AG20443 (cell line): Measurements from ENCODE around the gene ARHGEF17.
A peak's percentile ranks its signal among the peaks of the same experiment; 100 is the strongest.
"Not testable (repeated sequence)": the region's sequence is repeated elsewhere in the genome, so short reads cannot be mapped to it uniquely, and the experiment has no call there.

Source experiments
- DNase-seq: peaks from one replicate; pipeline ENCODE4 v3.0.0; 2012; ENCODE audit warnings: low spot score, mixed read lengths

ARHGEF17 gene

GRCh38 chr11:73273222-73273895, 34.7 kb upstream of the ARHGEF17 start:
- no peak for DNase-seq

DNA sequence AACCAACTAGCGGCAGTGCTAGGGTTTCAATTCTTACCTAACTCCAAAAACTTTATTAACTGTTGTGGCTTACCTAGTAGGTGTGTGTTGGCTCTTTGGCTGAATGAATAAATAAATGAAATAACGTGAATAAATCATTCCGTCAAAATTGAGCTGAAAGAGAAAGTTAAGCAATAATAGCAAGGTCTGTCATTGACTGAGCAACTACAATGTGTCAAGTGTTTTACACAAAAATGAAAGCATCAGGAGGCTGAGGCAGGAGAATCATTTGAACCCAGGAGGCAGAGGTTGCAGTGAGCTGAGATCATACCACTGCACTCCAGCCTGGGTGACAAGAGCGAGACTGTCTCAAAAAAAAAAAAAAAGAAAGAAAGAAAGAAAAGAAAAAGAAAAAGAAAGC, 33.9 kb upstream of the ARHGEF17 start:
- DNase-seq, result not testable (repeated sequence)

GRCh38 chr11:73274722-73275380, 33.2 kb upstream of the ARHGEF17 start:
- DNase-seq, result no peak

- no peak for DNase-seq
Measured at GRCh38 chr11:73275381-73275750, 32.7 kb upstream of the ARHGEF17 start.

GRCh38 chr11:73277467-73277866, 30.6 kb upstream of the ARHGEF17 start:
- no peak for DNase-seq

DNA sequence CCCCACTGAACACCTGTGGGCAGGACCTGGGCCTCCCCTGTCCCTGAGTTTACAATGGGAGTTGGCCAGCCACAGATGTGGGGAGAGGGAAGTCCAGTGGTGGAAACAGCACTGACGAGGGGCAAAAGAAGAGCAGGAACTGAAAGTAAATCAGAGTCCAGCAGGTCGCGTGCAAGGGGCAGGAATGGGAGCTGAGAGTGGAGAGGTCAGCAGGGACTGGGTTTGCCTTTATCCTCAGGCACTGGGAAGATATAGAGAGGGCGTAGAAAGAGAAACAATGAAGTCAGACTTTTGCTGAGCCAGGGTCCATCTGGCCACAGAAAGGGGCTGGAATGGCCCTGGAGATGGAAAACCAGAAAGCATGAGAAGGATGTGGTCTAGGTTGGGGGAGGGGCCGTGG, 27.4 kb upstream of the ARHGEF17 start:
- no peak for DNase-seq

DNA sequence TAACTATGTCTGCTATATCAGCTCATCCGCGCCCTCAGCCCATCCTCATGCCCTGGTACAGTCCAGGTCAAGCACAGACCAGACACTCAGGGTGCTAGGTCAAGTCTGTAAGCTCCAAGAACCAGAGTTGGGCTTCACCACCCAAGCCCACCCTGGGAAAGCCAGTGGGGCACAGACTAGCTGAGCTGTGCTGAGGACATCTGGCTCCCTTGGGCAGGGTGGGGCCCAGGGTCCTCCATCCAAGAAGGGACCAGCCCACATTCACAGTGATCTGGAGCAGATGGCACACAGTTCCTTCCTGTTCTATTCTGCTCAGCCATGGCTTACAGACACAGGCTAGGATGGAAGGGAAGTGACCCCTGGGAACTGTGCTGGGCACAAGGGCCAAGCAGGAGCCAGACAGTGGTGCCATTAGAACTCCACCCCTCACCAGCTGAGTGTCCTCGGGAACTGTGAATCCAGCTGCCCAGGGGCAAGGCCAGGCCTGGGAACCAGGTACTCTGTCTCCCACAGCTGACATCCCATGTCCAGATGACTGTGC, 26.8 kb upstream of the ARHGEF17 start:
- no peak for DNase-seq

DNA sequence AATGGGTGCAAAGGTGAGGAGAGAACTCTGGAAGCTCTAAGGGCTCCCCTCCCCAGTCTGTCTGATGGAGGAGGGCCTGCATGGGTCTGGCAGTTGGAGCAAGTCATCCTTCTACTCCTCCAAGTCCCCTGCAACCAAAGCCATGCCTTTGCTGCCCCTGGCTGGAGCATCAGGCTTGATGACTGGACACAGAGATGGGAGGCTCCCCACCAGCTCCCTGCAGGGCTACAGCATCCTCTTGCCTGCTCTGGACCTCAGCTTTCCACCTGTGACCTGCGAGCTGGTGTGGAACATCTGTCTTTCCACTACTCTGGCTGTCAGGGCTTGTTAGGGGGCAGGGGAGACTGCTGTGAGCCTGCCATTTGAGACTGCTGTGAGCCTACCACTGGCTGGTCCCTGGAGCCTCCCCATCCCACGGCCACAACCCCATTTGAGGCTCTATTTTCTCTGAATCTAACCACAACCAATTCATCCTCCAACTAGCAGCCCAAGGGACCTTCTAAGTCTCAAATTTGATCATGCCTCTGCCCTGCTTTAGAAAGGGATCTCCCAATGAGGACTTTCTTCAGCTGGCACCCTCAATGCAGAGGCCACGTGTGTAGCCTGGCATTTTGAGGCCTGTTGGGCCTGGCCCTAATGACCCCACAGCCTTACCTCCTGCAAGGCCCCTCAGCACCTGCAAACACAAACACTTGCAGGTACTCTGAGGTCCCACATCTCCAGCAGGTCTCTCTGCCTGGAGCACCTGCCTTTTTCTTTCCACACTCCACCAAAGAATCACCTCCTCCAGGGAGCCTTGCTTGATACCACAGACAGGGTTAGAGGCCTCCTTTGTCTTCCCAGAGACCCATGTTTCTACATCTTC, 26.0 kb upstream of the ARHGEF17 start:
- no peak for DNase-seq

GRCh38 chr11:73283276-73284000, 24.6 kb upstream of the ARHGEF17 start:
- no peak for DNase-seq

DNA sequence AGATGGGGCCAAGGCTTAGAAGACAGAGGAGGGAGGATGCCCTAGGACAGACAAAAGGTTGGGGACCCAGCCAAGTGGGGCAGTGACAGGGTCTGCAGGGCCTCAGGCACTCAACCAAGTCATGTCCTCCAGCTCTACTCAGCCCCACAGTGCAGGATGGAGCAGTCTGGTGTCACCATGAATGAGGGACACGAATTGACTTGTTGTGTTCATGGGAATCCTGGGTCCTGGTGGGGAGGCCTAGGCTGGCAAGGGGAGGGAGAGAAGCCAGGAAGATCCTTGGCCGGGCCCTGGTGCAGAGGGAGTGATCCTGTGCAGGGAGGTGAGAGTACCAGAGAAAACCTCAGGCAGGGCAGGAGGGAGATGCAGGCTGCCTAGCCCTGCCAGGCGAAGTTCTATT, 24.0 kb upstream of the ARHGEF17 start:
- DNase-seq, result no peak

- no peak for DNase-seq
Measured at GRCh38 chr11:73285721-73286120, 22.4 kb upstream of the ARHGEF17 start.

DNA sequence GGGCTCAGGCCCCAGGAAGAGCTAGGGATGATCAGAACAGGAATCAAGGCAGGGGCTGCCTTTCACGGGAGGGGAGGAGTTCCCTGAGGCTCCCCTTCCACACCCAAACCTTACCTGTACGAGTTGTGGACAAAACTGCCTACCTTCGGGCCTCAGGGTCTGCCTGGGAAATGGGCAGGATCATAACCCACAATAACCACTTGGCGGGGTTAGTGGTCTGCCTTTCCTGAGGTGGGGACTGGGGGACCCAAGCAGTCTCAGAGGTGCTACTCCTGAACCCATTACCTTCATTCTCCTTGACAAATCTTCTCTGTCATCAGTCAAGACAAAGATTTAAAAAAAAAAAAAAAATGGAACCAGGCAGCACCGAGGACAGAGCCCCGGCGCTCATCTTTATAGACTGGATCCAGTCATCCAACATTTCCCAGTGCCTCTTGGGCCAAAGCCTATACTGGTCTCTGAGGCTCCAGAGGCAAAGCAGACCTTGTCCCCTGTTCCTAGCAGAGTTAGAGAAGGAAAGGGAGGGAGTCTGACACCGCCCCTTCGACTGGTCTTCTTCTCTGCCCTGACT, 21.8 kb upstream of the ARHGEF17 start:
- no peak for DNase-seq

DNA sequence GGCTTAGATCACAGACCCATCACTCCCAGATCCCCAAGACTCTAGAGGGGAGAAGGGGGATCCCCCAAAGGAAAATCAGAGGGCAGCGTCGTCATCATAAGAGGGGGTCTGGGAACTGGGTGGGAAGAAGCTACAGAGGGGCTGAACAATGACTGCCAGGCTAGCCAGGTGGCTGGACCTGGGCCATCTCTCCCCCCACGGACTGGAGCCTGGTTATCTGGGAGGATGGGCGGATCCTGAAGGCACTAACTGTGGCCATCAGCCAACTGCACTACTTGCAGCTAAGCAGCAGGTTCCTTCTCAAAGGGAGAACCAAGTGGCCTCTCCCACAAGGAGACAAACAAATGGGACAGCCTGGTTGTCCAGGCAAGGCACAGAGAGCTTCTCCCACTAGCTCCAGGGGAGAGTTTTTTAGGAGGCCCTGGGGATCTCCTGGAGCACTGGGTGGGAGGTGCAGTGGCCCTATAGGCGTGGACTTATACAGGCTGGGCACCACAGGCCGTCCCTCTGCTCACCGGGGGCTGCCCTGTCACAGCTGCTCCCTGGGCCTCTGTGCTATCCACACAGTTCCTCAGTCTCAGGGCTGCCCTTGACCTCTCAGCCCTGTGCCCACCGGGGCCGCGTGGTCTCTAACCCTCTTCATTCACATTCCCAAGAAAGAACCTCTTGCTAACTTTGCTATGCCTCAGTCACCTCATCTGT, 20.5 kb upstream of the ARHGEF17 start:
- no peak for DNase-seq

GRCh38 chr11:73288192-73288872, 19.7 kb upstream of the ARHGEF17 start:
- no peak for DNase-seq

DNA sequence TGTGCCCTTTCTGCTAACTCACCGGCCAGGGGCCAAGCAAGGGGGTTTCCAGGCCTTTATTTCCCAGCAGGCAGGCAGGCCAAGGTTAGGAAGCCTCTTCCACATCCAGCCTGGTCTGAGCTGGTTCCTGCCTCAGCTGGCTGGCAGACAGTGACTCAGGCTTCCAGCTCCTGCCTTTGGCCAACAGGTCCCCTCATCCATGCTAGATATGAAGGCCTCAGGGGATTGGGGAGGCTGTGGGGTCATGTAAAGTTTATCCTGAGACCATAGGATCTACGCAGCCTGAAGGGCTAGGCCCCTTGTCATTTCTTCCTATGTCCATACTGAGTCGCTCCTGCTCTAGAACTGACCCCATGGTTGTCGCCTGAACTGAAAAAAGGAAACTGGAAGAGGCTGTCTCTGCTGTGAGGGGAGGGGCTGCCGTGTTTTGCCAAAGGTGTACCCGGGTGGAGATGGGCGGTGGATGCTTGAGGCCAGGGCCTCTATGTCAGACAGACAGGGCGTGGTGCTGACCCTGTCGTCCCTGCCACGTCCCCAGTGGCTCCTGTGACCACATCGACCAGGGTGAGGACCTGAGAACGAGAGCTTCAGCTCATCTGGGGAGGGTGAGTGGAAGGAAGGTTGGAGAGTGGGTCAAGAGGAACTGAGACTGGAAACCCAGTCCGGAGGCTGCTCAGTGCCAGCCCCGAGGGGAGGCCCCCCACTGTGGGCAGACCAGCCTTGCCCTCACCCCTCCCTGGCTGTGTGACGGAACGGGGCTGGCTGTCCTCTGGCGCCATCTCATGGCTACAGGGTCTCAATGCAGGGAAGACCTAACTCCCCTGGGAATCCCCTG, 19.0 kb upstream of the ARHGEF17 start:
- peak; percentile 90 for DNase-seq

- no peak for DNase-seq
Measured at GRCh38 chr11:73290536-73290935, 17.5 kb upstream of the ARHGEF17 start.

DNA sequence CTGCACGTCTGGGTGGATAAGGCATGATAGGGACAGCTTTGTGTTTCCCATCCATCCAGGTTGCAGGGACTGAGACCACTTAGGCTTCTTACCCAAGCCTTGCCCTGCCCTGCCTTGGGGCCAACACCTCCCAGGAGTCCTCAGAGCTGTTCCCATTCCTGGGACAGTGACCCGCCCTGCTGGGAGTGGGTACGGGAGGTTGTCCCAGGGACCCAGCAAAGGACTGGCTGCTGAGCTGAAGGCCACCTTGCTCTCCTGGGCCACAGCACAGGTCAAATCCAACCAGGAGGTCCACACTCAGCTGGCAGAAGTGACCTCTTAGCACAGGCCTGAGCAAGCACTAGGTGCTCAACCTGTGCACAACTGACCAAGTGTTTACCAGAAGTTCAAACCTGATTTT, 16.9 kb upstream of the ARHGEF17 start:
- DNase-seq, result no peak

DNA sequence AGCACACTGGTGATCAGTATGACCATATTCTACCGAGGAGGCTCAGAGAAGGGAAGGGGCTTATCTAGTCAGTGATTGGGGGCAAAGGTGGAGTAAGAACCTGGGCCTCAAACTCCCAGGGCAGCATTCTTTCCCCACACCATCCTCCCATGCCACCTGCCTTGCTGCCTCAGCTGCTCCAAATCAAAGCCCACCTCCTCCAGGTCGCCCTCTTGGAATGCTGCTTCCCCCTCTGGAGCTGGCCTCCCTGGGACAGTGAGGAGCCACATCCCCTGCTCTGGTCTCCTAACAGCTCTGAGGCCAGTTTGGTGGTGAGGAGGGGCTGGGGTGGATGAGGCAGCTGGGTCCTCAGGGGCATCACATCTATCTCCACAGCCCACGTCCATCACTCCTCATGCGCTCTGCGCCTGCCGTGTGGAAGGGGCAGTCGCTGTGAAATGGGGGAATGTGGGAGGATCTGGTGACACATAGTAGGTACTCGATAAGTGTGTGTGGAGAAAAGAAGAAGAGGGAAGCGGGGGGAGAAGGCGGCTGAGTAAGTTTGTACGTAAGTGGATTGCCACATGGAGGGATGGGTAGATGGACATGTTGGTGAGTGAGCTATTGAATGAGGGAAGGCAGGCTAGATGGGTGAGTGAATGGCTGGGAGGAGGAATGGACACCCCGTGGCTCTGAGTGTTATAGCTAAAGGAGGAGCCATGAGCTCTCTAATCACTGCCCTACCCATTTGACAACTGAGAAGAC, 16.1 kb upstream of the ARHGEF17 start:
- no peak for DNase-seq

DNA sequence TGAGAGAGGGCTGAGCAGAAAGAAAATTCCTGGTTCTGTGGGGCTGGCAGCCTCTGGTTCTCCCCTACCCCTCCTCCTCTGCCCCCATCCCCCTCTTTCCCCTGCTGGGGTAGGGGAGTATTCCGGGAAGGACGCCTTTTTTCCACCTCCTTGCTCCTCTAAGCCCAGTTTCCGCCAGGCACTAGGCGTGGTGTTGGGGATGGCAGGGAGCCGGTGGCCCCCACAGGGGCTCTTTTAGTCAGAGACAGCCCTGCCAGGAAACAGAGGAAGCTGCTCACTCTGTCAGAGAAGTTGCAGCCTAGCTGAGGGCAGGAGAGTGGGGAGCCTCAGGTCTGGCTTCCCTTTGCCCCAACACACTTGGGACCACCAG, 15.6 kb upstream of the ARHGEF17 start:
- peak; percentile 47 for DNase-seq
